Measurements from ENCODE around the gene ELN. TPM values are rescaled to one million over a fixed set of nuclear protein-coding genes. Genes with fewer than 3 reads are reported as not detected.

The ELN gene
- total RNA-seq, 1 donor from 2014 or later: 41.2 TPM

DNA sequence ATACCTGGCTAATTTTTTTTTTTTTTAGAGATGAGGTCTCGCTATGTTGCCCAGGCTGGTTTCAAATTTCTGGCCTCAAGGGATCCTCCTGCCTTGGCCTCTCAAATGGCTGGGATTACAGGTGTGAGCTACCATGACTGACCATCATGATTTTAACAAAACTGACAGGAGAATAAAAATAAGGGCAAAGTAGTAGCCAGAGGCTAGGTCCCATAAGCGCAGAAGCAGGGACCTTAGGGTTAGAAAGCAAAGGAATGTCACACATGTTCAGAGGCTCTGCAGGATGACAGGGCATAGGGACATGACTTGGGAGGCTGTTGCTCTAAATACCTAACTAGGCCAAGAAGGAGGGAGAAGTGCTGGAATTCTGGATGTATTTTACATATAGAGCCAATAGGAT lies 50.5 kb downstream of the ELN start:
- intact Hi-C loops (cut with DNase I): no loop called here

DNA sequence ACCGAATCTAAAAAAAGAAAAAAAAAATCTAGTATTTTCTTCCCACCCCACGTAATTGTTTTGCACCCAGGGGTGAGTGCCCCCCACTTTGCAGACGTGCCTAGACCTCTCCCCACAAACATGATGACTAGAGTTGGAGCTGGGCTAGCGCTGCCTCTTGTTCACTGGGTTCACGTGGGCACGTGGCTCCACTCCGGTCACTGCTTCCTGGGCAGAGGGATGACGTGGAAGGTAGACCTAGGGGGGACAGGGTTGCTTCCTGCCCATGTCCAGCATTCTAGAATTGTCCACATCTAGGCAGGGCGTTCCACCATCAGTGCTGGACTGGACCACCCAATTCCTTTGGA lies 54.8 kb downstream of the ELN start:
- DNase-seq (ENCODE audit: low spot score): no peak
- intact Hi-C loops (cut with DNase I): loop anchor here (5.0 kb wide), 1 partner anchor 90 kb away; the partner anchor contains the start of gene EIF4H

More for the DNA sequence above, 50.5 kb downstream of the ELN start:
- no peak for DNase-seq (ENCODE audit: low spot score)

DNA sequence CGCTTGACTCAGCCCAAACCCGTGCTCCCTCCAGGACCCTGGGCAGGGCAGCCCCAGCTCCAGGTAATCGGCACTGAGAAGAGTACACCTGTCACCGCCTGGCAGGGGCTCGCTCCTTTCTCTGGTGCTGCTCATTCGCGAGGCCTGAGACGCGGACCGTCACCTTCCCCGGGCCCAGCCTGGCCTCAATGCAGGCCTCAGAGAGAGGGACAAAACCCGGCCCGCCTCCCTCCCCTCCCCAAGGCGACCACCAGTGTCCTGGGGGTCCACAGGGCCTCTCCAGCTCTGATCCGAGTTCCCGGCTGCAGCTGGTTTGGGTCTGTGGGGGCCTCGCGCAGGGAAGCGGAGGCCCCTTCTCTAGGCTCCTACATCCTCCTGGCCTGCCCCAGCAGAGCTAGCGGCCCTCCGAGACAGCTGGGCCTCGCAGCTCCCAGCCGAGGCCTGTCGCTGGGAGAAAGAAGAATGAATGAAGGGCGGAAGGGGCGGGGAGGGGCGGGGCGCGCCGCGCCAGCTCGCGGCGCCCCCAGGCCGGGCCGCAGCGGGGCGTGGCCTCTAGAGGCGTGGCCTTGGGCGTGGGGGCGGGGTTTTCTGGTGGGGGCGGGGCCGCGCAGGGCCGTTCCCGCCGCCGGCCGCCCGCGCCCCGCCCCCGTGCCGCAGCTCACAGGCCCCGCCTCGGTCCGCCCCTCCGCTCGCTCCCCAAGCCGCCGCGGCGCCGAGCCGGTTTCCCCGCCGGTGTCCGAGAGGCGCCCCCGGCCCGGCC lies 55.3 kb downstream of the ELN start, which contains the start of gene LIMK1:
TSS of gene LIMK1 (plus strand) at position 688 of the 760 bp plus-strand sequence. CDS start 187 bp downstream, outside the sequence.
- intact Hi-C loops (cut with DNase I): loop anchor here (5.0 kb wide), 1 partner anchor 89 kb away; the partner anchor contains the start of gene EIF4H
- peak; percentile 92 for DNase-seq (ENCODE audit: low spot score)

DNA sequence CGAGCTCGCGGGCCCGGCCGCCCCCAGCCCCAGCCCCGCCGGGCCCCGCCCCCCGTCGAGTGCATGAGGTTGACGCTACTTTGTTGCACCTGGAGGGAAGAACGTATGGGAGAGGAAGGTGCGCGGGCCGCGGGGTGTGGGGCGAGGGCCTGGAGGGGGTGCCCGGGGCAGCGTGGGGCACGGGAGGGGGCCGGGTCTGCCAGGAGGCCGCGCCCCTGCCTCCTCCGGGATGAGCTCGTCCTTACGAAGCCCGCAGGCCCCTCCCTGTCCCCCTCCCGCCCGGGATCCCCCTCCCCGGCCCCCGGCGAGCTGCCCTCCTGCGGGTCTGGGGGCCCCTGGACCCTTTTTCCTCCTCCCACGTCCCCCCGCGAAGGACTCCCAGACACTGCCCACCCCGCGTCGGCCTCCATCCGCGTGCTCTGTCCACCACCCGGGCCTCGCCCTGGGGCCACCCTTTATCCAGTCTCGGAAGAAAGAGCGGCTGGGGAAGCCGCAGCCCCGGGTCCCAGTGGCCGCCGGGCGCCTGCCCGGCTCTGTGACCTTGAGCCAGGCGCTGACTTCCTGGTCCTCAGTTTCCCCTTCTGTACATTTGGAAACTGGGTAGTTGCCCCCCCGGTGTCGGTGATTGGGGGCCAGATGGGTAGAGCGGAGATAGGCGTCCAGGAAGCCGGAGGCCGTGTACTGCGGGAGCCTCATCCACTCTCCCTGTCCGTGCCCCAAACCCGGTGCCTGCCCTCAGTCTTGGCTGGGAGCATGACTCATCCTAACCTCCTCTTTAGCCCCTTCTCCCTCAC lies 56.2 kb downstream of the ELN start:
- no peak for DNase-seq (ENCODE audit: low spot score)
- intact Hi-C loops (cut with DNase I): loop anchor here (5.0 kb wide), 1 partner anchor 88 kb away; the partner anchor contains the start of gene EIF4H

DNA sequence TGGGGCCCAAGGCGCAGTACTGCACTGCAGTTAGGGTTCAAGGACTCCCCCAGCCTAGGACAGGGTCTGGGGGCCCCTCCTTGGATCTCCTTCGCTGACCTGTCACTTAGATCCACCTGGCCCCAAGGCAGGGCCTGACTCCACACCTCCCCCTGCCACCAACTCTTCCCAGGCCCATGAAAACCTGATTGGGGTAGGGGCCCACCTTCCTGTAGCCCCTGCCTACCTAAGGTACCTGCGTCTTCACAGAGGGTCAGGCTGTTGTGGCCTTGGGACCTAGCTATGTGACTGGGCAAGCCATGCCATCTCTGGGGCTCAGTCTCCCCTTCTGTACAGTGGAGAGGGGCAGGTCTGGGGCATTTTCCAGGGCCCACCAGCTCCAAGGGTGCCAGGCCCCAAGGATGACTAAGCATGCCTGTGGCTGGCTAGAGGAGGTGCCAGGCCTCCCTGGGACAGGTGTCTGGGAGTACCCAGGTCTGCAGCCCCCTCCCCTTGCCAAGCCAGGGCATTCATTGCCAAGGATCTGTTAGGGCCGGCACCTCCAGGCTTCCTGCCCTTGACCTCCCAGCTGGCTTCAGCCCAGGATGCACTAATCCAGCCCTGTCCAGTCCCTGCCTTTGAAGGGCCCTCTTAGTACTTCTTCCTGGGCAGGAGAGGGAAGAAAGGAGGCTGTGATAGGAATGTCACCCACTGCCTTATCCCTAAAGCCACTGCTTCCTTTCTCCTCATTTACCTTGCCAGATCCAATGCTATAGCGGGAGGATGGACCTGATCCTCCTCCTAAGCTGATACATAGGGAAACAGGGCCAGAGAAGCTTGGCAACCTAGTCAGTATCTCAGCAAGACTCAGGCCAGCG lies 57.0 kb downstream of the ELN start:
- DNase-seq (ENCODE audit: low spot score): no peak
- intact Hi-C loops (cut with DNase I): loop anchor here (5.0 kb wide), 1 partner anchor 87 kb away; the partner anchor contains the start of gene EIF4H

DNA sequence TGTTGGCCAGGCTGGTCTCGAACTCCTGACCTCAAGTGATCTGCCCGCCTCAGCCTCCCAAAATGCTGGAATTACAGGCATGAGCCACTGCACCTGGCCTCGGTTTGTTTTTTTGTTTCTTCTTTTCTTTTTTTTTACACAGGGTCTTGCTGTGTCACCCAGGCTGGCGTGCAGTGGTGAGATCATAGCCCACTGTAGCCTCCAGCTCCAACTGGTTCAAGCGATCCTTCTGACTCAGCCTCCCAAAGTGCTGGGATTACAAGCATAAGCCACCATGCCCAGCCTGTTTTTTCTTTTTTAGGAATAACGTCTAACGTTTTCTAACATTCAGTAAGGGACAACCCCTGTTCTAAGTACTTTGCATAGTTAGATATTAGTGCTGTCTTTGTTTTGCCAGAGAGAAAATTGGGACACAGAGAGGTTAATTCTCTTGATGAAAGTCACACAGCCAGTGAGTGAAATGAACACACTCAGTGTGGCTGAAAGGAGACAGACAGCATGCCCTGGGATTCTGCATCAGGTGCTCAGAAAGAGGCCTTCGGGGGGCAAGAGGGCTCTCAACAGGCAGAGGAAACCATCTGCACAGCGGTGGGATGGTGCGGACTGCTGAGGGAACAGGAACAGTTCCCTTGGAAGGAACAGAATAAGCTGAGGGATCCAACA lies 59.9 kb downstream of the ELN start:
- intact Hi-C loops (cut with DNase I): no loop called here
- DNase-seq (ENCODE audit: low spot score): no peak

DNA sequence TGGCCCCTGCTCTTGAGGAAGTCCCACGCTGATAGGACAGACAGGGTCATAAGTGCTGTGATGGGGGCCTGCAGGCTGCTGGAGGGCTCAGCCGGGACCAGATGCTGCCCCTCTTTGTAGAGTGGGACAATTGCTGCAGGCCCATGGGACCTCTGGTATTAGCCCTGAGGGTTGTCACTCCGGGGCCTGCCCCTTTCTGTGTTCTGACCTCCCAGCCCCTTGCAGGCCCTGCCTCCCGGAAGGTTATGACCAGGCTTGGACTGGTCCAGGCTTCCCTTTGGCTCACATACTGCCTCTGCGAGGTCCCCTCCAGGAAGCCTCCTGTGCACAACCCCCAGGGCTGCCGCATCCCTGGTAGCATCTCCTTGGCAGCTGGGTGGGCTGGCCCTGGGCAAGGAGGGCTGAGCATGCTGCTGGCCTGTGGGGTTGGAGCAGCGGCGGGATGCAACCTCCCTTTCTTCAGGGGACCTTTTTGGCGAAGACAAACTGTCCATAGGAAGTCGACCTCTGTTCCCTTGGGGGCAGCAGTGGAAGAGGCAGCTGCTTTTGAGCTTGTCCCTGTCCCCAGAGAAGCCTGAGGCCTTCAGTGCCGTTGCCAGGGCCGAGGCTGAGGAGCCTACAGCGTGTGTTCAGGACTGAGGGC lies 64.5 kb downstream of the ELN start:
- intact Hi-C loops (cut with DNase I): no loop called here
- DNase-seq (ENCODE audit: low spot score): no peak

DNA sequence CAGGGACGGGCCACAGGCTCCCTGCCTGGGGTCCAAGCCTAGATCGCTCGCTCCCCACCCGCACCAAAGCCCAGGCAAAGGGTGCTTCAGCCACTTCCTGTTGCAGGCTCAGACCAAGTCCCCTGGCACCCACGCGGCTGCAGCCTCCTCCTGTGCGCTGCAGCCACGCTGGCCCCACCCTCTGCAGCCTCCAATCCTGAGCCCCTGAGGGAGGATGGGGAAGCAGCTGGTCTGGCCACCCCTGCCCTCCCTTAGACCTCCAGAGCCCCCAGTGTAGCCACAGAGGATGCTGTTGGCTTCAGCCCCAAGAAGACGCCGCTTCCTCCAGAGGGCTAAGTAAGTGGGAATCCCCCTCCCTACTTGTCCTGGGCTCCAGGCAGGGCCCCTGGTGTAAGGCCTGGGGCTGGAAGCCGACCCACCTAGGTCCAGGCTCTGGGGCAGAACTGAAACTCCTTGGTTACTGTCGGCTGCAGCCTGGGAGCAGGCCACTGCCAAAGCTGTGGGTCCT lies 65.0 kb downstream of the ELN start:
- intact Hi-C loops (cut with DNase I): no loop called here
- DNase-seq (ENCODE audit: low spot score): no peak

DNA sequence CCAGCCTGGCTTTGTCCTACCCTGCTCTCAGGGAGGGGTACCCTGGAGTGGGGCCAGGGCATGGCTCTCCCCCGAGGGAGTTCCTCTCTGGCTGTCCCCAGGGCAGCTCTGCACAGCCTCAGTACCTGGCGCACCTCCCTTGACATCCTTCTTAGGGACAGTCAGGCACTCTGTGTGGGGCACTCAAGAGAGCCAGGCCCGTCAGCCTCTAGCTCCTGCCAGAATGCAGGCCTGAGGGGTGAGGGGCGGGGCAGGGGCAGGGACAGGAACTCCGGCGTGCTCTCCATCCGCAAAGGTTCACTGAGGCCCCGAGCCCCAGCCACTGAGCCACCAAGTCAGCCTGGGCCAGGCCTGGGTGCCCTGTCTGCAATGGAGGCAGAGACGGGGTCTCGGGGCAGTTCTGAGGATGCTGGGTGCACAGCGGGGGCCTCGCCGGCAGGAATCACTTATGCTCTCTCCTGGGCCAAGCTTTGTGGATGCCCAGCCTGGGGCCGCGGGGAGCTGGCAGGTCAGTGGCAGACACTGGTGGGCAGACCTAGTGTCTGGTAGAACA lies 65.8 kb downstream of the ELN start:
- no peak for DNase-seq (ENCODE audit: low spot score)
- intact Hi-C loops (cut with DNase I): no loop called here

DNA sequence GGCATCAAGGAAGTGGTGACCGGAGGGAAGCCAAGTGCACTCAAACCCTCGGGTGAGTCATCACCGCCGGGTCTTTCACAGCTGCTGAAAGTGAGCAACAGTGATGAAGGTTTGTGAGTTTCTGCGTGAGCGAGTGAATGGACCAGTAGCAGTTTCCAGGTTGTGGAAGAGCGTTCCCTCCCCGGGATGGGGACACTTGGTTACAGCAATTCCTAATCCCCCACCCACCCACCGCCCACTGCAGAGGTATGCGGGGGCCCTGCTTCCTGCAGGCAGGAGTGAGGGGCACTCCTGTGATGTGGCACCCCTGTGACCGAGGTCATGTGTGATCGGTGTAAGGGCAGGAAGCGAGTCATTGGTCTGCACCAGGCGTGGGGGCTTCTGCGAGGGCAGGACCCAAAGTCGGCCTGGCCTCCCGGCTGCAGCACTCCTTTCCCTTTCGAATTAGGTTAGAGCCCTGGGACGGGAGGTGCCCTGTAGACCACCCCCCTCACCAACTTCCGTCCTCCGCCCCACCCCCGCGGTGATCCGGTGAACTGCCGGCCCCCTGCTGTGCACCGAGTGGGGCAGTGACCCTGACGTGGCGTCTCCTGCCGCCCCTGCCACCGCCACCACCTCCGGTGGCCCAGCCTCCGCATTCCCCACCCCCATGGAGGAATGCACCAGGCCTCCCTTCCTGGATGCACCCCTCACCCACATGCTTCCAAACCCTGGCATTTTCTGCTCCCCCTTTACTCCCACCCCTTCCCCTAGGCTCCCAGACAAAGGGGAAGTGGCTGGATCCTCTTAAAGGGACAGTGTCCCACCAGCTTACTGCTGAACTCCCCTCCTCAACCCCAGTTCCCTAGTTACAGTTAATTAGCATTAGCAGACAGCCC lies 66.5 kb downstream of the ELN start:
- intact Hi-C loops (cut with DNase I): no loop called here
- peak; percentile 88 for DNase-seq (ENCODE audit: low spot score)

DNA sequence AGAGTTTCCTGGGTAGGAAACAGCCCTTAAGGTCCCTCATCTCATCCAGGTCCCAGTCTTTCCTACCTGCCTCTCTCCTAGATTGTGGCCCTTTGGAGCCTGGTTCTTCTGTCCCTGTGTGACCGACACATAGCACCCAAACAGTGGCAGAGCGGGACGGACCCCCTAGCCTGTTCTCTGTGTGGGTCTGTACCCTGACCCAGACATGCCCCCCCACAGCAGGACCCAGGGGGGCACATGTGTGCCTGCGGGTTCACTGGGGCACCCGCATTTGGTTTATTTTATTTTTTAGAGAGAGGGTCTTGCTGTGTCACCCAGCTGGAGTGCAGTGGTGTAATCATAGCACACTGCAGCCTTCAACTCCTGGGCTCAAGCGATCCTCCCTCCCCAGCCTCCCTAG lies 67.2 kb downstream of the ELN start:
- no peak for DNase-seq (ENCODE audit: low spot score)
- intact Hi-C loops (cut with DNase I): no loop called here

DNA sequence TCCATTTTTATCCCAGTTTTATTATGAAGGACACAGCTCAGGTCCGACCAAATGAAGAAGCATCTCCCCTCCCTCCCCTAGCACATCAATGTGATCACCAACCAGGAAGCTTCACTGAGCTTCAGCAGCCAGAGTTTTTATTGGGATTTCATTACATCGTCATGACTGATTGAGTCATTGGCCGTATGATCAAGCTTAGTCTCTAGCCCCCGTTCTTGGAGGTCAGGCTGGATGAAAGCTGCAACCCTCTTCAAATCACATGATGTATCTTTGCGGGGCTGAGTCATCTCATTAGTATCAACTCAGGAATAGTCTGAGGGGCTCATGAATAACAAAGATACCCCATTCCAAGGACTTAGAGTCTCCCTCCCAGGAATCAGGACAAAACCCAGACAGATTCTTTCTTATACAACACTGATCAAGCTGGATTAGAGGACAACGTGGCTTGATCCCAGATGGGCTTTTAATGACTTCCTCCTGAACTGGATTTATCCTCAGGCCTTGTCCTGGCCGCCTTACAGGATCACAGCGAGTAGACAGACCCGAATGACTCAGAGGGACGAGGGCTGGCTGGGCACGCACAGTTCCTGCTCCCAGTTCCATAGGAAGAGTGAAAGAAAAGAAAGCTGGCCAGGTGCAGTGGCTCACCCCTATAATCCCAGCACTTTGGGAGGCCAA lies 70.1 kb downstream of the ELN start:
- DNase-seq (ENCODE audit: low spot score): no peak
- intact Hi-C loops (cut with DNase I): no loop called here

DNA sequence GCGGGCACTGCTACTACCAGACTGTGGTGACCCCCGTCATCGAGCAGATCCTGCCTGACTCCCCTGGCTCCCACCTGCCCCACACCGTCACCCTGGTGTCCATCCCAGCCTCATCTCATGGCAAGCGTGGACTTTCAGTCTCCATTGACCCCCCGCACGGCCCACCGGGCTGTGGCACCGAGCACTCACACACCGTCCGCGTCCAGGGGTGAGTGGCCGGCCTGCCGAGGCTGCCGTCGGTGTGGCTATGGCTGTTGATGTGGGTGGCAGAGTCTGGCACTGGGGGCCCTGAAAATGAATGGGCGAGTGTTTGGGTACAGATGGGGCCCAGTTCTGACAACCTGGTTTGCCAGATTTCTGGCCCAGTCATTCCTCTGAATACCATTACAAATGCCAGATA lies 71.1 kb downstream of the ELN start:
- intact Hi-C loops (cut with DNase I): no loop called here
- no peak for DNase-seq (ENCODE audit: low spot score)

DNA sequence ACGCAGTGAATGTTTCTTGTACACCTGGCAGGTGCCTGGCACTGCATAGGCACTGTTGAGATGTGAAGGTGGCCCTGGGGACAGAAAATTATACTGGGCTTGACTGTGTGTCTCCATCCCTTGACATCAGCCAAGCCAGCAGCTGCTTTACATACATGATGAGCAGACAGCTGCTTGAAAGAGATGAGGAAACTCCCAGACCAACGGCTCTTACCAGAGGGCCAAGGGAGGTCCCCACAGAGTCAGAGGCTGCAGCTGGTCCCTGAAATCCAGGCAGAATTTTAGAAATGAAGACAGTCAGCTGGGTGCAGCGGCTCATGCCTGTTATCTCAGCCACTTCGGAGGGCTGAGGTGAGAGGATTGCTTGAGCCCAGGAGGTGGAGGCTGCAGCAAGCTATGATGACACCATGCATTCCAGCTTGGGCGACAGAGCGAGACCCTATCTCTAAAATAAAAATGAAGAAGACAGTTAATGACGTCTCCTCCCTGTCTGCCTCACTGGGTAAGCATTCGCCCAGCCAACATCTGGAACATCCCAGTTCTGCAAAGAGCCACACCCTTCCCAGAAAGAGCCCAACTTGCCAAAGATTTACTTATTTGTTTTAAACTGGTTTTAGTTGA lies 73.2 kb downstream of the ELN start:
- intact Hi-C loops (cut with DNase I): no loop called here
- no peak for DNase-seq (ENCODE audit: low spot score)

DNA sequence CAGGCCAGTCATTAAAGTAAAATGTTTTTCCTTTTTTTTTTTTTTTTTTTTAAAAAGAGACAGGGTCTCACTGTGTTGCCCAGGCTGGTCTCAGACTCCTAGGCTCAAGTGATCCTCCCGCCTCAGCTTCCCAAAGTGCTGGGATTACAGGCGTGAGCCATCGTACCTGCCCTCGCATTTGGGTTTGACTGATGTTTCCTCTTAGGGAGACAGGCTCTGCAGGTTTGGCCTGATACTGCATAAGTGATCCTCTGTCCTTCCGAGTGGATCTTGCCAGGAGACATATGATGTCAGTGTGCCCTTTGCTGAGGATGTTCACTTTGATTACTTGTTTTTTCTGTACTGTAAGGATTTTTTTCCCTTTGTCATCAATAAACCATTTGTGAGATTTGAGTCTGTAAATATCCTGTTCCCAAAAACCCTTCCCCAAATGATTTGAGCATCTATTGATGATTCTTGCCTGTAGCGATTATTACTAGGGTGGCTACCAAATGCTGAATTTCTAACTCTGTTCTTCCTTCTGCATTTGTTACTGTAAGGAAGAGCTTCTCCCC lies 75.3 kb downstream of the ELN start:
- intact Hi-C loops (cut with DNase I): no loop called here
- no peak for DNase-seq (ENCODE audit: low spot score)

DNA sequence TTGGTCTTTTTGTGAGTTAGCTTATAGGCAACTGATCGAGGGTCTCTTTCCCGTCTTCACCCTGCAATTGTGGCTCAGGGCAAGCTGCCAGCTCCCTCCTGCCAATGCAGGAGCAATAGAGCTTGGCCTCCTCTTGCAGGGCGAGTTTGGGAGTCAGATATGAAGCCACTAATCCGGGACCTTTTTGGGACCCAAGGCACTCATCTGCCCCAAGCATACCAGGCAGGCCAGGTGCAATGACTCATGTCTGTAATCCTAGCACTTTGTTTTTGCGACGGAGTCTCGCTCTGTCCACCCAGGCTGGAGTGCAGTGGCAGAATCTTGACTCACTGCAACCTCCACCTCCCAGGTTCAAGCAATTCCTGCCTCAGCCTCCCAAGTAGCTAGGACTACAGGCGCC lies 76.7 kb downstream of the ELN start:
- no peak for DNase-seq (ENCODE audit: low spot score)
- intact Hi-C loops (cut with DNase I): no loop called here
